ENCODE data around the gene BABAM1.

DNA sequence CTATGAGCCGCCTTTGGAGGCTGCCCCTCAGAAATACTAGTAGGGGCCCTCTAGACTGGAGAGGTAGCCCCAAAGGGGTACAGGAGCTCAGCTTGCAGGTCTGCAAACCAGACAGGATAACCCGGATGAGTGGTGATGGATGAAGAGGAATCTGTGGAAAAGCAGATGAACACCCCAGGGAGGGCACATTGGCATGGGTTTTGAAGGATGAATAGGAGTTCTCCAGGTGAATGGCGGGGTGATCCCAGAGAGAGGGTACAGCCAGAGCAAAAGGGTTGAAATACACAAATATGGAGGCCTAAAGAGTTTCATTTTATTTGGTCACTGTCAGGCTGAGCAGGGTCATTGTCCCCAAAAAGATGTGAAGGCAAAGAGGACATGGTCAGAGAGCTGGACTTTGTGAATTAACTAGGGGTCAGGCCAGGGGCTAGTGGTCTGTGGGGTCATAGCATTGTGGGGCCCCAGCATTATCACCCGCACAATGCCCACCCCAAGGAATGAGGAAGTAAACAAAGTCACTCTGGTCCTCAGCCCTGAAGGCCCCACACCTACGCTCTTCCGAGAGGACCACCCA lies 26.3 kb upstream of the BABAM1 start:
- TF ChIP-seq EZH2 (IDR thresholded peaks at IDR 0.05) (no peak), POLR2AphosphoS5 (IDR thresholded peaks at IDR 0.05; ENCODE audit: borderline replicate concordance, low read depth, low read length) (no peak), FOXP2 (optimal IDR thresholded peaks at IDR 0.05; ENCODE audit: control extremely low read depth, extremely low read length, insufficient read depth) (no peak)
